Omental fat pad (tissue), 4 donors: ENCODE measurements around the gene PITPNC1. TPM values are rescaled to one million over a fixed set of nuclear protein-coding genes. Genes with fewer than 3 reads are reported as not detected.
"Not testable (repeated sequence)": the region's sequence is repeated elsewhere in the genome, so short reads cannot be mapped to it uniquely, and the experiment has no call there.

Experiments used
- ATAC-seq: fragments of 150-250 bp; one replicate; pipeline ENCODE4 v1.9.1; 2016; ENCODE audit warnings: mild to moderate bottlenecking, moderate library complexity; ENCODE audit not compliant: low FRiP score
- DNase-seq: peaks from one replicate; pipeline ENCODE4 v3.0.0-alpha.2; 2019; ENCODE audit warnings: low spot score
- CTCF ChIP-seq, 3 donors: fragments of 450-650 bp; IDR thresholded peaks; one replicate each; pipeline ENCODE4 v1.5.1; 2016 to 2017; ENCODE audit warnings: antibody characterized with exemption in 3 of 3, mild to moderate bottlenecking in 3 of 3, moderate library complexity in 2 of 3
- total RNA-seq, 4 donors: library from RNA; depleted of rRNA; stranded (reverse); fragments of >200 nt; gene quantifications; one replicate each; pipeline ENCODE4 v1.1.0, GENCODE V29; 2016

The PITPNC1 gene
- total RNA-seq, 4 donors from 2014 or later: 22.6 to 53.4 (median 35.0) TPM

GRCh38 chr17:67514998-67515397, 137.9 kb downstream of the PITPNC1 start:
- ATAC-seq: peak; percentile 15
- DNase-seq: no peak
- no peak for TF ChIP-seq CTCF (IDR thresholded peaks at IDR 0.05)

GRCh38 chr17:67515490-67516083, 138.5 kb downstream of the PITPNC1 start:
- no peak for TF ChIP-seq CTCF (IDR thresholded peaks at IDR 0.05)
- ATAC-seq (peak; percentile 15), DNase-seq (no peak)

GRCh38 chr17:67516571-67516970, 139.5 kb downstream of the PITPNC1 start:
- not testable (repeated sequence) for ATAC-seq, DNase-seq

GRCh38 chr17:67517325-67517724, 140.2 kb downstream of the PITPNC1 start:
- no peak for TF ChIP-seq CTCF (IDR thresholded peaks at IDR 0.05)
- no peak for DNase-seq
- ATAC-seq: no peak

- no peak for TF ChIP-seq CTCF (IDR thresholded peaks at IDR 0.05)
Observed at GRCh38 chr17:67518876-67519275, 141.8 kb downstream of the PITPNC1 start.

GRCh38 chr17:67519801-67520251, 142.7 kb downstream of the PITPNC1 start:
- no peak for ATAC-seq
- DNase-seq: no peak
- no peak for TF ChIP-seq CTCF (IDR thresholded peaks at IDR 0.05)

More at GRCh38 chr17:67518876-67519275, 141.8 kb downstream of the PITPNC1 start:
- DNase-seq (no peak), ATAC-seq (no peak)

- peak; percentile 33 for ATAC-seq
- no peak for DNase-seq
- no peak for TF ChIP-seq CTCF (IDR thresholded peaks at IDR 0.05)
Observed at GRCh38 chr17:67520252-67520906, 143.3 kb downstream of the PITPNC1 start.
